ENCODE measurements around the gene FBXO36. TPM values are rescaled to one million over a fixed set of nuclear protein-coding genes. Genes with fewer than 3 reads are reported as not detected.

Gene FBXO36
- total and polyA plus RNA-seq, 2 donors (not counting 1 experiment from before 2014, with no cell fraction given), result 0.49 to 1.5 TPM

GRCh38 chr2:229873123-229873581, 49.2 kb upstream of the FBXO36 start:
- Histone ChIP-seq H3K9ac (ENCODE audit: low read length) (no peak overlapping the region), H3K4me2 (replicated peaks; ENCODE audit: low read depth, low read length, poor library complexity, severe bottlenecking) (peak overlapping the region; percentile 21), H4K20me1 (ENCODE audit: control insufficient read depth, insufficient read depth, low read length, poor library complexity, severe bottlenecking) (peaks cover 42% of the 10 kb centered on the region), H3K27me3 (replicated peaks in 1 of 4; ENCODE audit: control extremely low read depth in 1 of 4, control insufficient read depth in 3 of 4, insufficient read depth in 4 of 4, low read length in 3 of 4) (no peaks in the 10 kb centered on the region), H3K27ac (ENCODE audit: low read length in 2 of 2) (peak overlapping the region in 1 of 2 donors; percentile 35), H3K9me3 (ENCODE audit: control extremely low read depth in 1 of 3, control insufficient read depth in 2 of 3, insufficient read depth in 1 of 3, low read length in 2 of 3) (no peaks in the 10 kb centered on the region), H3K36me3 (replicated peaks in 1 of 2; ENCODE audit: control extremely low read depth in 1 of 2, control insufficient read depth in 1 of 2, extremely low read depth in 1 of 2, insufficient read depth in 2 of 2, low read length in 1 of 2) (peaks cover 3 to 36% of the 10 kb centered on the region in 2 experiments), H3K4me1 (ENCODE audit: control insufficient read depth in 2 of 2, insufficient read depth in 2 of 2, low read length in 2 of 2) (peaks cover 7 to 8% of the 10 kb centered on the region in 2 donors), H2AFZ (ENCODE audit: insufficient read depth, low read depth, low read length, poor library complexity, severe bottlenecking) (no peak overlapping the region), H3K4me3 (ENCODE audit: control extremely low read depth in 1 of 5, extremely low read depth in 1 of 5, insufficient read depth in 1 of 5, low read depth in 2 of 5, low read length in 4 of 5) (no peak overlapping the region), H3K79me2 (ENCODE audit: control insufficient read depth, insufficient read depth, low read length) (peaks cover 89% of the 10 kb centered on the region)
- H3K27me3 Mint-ChIP-seq, result no peaks in the 10 kb centered on the region
- peak overlapping the region; percentile 38 for H3K4me3 Mint-ChIP-seq
- TF ChIP-seq CTCF (IDR thresholded peaks at IDR 0.05) (no peak), EZH2 (IDR thresholded peaks at IDR 0.05; ENCODE audit: borderline replicate concordance, insufficient read depth, low read depth, low read length, poor library complexity, severe bottlenecking) (no peak)
- CTCF ChIA-PET, result no interaction called here
- no peaks in the 10 kb centered on the region for H3K9me3 Mint-ChIP-seq (ENCODE audit: insufficient read depth)
- peaks cover 35% of the 10 kb centered on the region for H3K4me1 Mint-ChIP-seq
- peak; percentile 12 for DNase-seq
- POLR2A ChIA-PET, result no interaction called here
- peak overlapping the region; percentile 69 for H3K27ac Mint-ChIP-seq
- WGBS (ENCODE audit: insufficient coverage), result no CpG with 5 or more reads among the region's 1 CpG
- intact Hi-C loops (cut with micrococcal nuclease), result no loop called here
- no peak for ATAC-seq (ENCODE audit: low read depth)

GRCh38 chr2:229874647-229875046, 47.7 kb upstream of the FBXO36 start:
- Histone ChIP-seq H3K79me2 (ENCODE audit: control insufficient read depth, insufficient read depth, low read length) (peaks cover 86% of the 10 kb centered on the region), H3K9ac (ENCODE audit: low read length) (no peak overlapping the region), H3K4me3 (ENCODE audit: control extremely low read depth in 1 of 5, extremely low read depth in 1 of 5, insufficient read depth in 1 of 5, low read depth in 2 of 5, low read length in 4 of 5) (no peak overlapping the region), H3K4me1 (ENCODE audit: control insufficient read depth in 2 of 2, insufficient read depth in 2 of 2, low read length in 2 of 2) (peaks cover 7 to 8% of the 10 kb centered on the region in 2 donors), H2AFZ (ENCODE audit: insufficient read depth, low read depth, low read length, poor library complexity, severe bottlenecking) (no peak overlapping the region), H3K9me3 (ENCODE audit: control extremely low read depth in 1 of 3, control insufficient read depth in 2 of 3, insufficient read depth in 1 of 3, low read length in 2 of 3) (no peaks in the 10 kb centered on the region), H3K4me2 (replicated peaks; ENCODE audit: low read depth, low read length, poor library complexity, severe bottlenecking) (no peak overlapping the region), H3K27ac (ENCODE audit: low read length in 2 of 2) (no peak overlapping the region), H3K36me3 (replicated peaks in 1 of 2; ENCODE audit: control extremely low read depth in 1 of 2, control insufficient read depth in 1 of 2, extremely low read depth in 1 of 2, insufficient read depth in 2 of 2, low read length in 1 of 2) (peaks cover 4 to 37% of the 10 kb centered on the region in 2 experiments), H3K27me3 (replicated peaks in 1 of 4; ENCODE audit: control extremely low read depth in 1 of 4, control insufficient read depth in 3 of 4, insufficient read depth in 4 of 4, low read length in 3 of 4) (no peaks in the 10 kb centered on the region), H4K20me1 (ENCODE audit: control insufficient read depth, insufficient read depth, low read length, poor library complexity, severe bottlenecking) (peaks cover 31% of the 10 kb centered on the region)
- no peak for TF ChIP-seq EZH2 (IDR thresholded peaks at IDR 0.05; ENCODE audit: borderline replicate concordance, insufficient read depth, low read depth, low read length, poor library complexity, severe bottlenecking)
- no peak for TF ChIP-seq CTCF (IDR thresholded peaks at IDR 0.05)
- Mint-ChIP-seq H3K4me1 (peaks cover 26% of the 10 kb centered on the region), H3K4me3 (no peak overlapping the region), H3K9me3 (ENCODE audit: insufficient read depth) (no peaks in the 10 kb centered on the region), H3K27me3 (no peaks in the 10 kb centered on the region), H3K27ac (no peak overlapping the region)
- DNase-seq (no peak), ATAC-seq (ENCODE audit: low read depth) (no peak)
- ChIA-PET POLR2A (interaction anchor here (0.6 kb wide), 1 partner anchor 47 kb away, joined by 4 read pairs; no protein-coding TSS in a partner anchor), CTCF (interaction anchor here (1.1 kb wide), 1 partner anchor 37 kb away, joined by 5 read pairs; no protein-coding TSS in a partner anchor)
- intact Hi-C loops (cut with micrococcal nuclease), result no loop called here
- WGBS (ENCODE audit: insufficient coverage), result 86% methylated on average over 2 of the region's 4 CpGs
